Activated CD4-positive, alpha-beta T cell treated with anti-CD3 and anti-CD28 coated beads, Interleukin-2, amount 50 U/mL, for 1 hour (primary cell): ENCODE measurements around the gene DOCK6.
"Not testable (repeated sequence)": the region's sequence is repeated elsewhere in the genome, so short reads cannot be mapped to it uniquely, and the experiment has no call there.

Source experiments
- DNase-seq: peaks from one replicate; pipeline ENCODE4 v3.0.0-alpha.2; 2020

The DOCK6 gene

DNA sequence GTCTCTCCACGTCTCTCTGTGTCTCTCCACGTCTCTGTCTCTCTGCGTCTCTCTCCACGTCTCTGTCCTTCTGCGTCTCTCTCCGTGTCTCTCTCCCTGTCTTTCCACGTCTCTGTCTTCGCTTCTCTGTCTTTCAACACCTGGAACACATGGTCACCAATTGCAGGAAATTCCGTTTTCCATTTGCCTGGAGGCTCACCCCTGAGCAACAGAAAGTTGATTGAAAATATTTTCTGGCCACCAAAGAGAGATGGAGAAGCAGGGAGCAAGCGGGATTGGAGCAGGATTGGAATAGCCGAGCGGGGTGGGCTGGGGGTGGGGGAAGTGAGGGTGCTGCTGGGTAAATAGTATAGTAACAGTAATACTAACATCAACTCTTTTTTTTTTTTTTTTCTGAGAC lies 66.6 kb downstream of the DOCK6 start:
- DNase-seq = no peak

DNA sequence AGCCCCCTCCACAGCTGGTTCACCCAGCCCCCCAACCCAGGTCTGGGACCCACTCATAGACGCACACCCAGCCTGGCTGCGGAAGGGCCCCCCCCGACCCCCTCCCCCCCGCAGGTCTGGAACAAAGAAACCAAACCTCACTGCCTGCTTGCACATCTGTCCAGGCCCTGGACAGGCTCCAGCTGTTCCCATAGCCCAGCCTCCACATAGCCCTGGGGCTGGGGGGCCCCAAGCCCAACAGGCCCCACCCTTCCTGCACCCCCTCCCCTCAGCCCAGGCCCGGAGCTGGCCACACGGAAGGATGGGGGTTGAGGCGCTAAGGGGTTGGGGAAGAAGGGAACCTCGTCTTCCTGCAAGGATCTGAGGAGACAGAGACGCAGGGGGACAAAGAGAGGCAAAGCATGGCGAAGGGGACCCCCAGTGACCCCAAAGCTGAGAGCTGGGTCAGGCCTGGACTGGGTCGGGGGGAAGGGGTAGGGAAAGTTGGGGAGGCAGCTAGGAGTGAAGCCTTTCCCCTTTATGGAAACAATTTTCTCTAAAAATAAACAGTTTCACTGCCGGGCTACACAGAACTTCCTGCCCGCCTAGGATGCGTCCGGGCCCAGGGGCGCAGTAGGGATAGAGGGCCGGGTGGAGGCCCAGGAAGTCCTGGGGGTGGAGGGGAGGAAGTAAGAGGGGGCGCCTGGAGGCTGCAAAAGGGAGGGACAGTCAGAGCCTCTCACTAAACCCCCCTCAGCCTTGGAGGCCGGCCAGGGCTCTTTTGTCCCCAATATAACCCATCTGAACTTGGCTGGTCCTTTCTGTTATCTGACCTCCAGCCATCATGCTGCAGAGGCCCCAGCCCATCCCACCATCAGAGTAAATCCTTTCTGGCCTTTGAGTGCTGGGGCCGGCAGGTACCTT lies 67.4 kb downstream of the DOCK6 start:
- DNase-seq = no peak

DNA sequence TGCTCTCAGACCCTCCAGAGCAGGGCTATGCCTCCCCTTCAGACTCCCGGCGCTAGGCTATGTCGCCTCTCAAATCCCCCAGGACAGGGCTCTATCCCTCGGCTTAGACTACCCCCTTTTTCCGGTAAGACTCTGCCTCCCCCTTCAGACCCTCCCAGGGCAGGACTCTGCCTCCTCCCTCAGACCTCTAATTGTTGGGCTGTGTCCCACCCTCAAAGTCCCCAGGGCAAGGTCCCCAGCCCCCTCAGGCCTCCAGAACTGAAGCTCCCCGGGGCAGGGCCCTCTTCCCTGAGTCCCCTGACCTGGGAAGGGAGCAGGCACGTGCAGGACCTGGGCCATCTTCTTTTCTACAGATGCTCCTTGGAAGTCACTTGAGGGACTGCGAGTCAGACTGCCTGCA lies 68.2 kb downstream of the DOCK6 start:
- no peak for DNase-seq

DNA sequence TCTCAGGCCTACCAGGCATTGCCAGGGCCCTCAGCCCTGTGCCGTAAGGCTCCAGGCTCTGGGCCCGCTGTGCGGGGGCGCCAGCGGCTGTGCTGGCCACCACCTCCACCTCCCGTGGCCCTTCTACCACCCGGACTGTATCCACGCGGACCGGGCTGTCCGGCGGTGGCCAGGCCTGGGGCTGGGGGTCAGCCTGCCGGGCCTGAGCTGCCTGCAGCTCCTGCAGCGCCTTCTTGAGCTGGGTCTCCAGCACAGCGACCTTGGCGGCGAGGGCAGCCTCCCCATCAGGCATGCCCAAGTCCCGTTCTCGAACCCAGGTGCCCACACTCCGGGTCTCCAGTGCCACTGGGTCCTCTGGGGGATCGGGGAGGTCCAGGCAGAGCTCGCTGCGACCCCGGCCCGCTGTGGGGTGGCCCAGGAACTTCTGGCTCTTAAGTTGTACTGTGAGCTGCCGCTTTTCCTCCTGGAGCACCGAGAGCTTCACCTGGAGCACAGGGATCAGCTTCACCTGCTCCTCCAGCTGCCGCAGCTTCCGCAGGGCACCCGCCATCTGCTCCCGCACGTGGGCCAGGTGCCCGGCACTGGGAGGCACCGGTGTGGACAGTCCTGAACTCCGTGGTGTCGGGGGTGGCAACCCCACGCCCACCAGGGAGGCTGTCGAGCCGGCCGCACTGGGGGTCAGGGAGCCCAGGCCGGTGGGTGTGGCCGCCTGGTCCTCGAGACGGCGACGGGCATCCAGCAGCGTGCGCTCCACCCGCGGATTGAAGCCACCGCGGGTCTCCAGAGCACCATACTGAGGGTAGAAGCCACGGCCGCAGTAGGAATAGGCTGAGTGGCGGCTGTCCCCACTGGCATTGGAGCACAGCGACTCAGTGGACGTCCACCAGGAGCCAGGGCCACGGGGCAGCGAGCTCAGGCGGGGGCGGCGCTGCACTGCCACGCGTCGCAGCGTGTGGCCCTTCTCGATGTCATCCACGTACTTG lies 69.1 kb downstream of the DOCK6 start:
- DNase-seq = no peak

DNA sequence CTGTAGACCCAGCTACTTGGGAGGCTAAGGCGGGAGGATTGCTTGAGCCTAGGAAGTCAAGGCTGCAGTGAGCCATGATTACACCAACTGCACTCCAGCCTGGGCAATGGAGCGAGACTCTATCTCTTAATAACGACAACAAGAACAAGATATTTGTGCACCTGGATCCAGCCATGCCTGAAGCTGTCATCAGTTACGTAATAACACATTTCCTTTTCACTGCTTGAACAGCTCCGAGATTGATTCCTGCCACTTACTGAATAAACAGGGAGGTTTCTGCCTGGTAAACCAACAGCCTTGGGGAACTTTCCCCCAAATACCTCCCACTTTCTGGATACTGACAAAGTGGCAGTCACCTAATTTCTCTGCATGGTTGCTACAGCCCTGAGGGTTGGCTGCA lies 70.4 kb downstream of the DOCK6 start:
- DNase-seq = no peak

DNA sequence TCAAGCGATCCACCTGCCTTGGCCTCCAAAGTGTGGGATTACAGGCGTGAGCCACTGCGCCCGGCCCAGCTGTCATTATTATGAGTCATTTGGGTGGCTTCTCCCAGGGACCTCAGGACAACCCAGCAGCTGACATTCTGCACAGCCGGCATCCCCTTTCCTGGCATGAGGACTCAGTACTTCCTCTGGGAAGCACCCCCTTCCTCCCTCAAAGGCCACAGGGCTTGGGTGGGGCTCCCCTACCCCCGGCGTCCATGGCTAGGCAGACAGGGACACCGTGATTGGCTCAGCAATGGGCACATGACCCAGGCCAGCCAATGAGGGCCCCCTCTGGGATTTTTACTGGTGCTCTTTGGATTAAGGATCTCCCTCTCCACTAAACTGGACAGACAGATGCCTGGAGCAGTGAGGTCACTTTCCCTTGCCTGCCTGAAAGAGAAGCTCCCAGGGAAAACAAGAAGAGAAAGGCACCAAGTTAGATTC lies 71.0 kb downstream of the DOCK6 start:
- DNase-seq = no peak

DNA sequence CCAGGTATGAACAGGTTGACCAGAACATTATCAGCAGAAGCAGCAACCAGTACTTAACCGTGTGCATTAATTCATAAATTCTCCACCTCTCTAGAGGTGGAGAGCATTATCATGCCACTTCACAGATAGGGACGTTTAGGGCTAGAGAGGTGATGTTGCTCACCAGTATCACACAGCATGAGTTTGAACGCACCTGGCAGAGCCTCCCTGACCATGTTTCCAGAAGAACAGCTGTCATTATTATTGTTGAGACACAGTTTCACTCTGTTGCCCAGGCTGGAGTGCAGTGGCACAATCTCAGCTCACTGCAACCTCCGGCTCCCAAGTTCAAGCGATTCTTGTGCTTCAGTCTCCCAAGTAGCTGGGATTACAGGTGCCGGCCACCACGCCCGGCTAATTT lies 71.8 kb downstream of the DOCK6 start:
- DNase-seq = no peak

DNA sequence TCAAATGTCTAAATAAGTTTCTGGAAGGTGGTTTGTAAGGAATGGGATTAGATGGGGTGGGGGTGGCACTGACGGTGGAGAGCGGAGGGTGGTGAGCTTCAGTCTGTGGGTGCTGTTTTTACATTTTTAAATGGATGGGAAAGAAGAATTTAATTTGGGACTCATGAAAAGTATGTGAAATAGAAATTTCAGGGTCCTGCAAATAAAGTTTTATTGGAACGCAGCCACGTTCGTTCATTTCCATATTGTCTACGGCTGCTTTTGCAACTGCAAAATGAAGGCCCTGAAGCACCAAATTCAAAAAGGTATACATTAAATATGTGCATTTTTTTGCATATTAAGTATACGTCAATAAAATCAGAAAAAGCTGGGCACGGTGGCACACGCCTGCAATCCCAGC lies 74.9 kb downstream of the DOCK6 start:
- DNase-seq = no peak

DNA sequence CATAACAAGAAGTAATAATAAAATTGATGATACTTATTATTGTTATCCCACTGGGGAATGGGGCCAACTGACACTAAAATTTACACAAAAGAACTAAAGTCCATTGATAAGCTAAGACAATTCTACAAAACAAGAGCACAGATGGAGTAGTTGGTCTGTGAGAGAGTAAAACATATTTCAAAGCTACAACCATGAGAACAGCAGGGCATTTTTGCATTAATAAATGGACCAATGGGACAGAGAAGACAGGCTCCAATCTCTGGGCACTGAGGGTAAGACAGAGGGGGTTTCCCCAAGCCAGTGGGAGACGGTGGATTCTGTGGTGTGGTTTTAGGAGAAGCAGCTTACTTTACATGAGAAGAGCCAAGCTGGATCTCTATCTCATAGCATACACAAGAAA lies 79.3 kb downstream of the DOCK6 start:
- no peak for DNase-seq

DNA sequence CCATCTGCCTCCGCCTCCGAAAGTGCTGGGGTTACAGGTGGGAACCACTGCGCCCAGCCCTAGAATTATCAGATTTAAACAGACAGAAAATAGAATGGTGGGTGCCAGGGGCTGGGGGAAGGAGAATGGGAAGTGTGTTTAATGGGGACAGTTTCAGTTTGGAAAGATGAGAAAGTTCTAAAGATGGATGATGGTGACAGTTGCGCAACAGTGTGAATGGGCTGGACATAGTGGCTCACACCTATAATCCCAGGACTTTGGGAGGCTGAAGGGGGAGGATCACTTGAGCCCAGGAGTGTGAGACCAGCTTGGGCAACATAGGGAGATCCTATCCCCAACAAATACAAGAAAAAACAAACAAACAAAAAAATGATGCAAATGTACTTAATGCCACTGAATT lies 80.8 kb downstream of the DOCK6 start:
- no peak for DNase-seq

DNA sequence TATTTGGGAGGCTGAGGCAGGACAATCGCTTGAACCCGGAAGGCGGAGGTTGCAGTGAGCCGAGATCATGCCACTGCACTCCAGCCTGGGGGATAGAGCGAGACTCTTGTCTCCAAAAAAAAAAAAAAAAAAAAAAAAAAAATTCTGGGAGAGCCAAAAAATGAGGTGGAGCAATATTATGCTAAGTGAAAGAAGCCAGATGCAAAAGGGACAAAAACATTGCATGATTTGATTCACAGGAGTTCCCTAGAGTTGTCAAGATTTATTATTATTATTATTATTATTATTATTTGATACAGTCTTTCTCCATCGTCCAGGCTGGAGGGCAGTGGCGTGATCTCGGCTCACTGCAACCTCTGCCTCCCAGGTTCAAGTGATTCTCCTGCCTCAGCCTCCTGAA lies 81.3 kb downstream of the DOCK6 start:
- DNase-seq = not testable (repeated sequence)

DNA sequence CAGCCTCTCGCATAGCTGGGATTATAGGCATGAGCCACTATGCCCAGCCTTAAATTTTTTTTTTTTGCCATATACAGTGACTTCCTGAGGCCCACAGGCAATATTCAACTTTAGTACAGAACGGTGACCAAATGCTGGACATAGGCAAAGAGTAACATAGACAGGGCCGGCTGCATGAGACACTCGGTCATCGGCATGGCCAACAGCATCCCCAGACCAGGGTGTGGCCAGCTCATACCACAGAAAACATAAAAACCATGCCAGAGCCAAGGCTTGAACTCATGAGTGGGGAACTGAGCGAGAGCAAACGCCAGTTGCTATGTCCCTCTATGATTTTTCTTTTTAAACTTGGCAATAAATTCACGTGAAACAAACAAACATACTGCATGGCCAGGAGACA lies 82.0 kb downstream of the DOCK6 start:
- no peak for DNase-seq

DNA sequence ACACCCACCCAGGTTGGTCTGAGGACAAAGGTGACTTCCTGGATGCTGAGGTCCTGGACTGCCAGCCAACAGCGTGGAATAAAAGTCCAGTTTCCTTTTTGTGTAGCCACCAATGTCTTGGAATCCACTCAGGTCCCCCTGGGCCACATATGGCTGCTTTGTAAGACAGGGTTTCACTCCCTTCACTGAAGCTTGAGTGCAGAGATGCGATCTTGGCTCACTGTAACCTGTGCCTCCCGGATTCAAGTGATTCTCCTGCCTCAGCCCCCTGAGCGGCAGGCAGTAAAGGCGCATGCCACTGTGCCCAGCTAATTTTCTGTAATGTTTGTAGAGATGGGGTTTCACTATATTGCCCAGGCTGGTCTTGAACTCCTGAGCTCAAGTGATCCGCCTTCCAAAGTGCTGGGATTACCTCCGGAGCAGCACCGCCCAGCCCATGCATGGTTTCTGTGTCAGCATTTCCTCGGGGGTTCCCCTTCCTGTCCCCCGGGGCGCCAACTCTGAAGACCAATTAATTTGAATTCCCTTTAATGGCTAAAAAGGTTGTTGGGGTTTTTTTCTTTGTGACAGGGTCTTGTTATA lies 82.5 kb downstream of the DOCK6 start:
- no peak for DNase-seq

DNA sequence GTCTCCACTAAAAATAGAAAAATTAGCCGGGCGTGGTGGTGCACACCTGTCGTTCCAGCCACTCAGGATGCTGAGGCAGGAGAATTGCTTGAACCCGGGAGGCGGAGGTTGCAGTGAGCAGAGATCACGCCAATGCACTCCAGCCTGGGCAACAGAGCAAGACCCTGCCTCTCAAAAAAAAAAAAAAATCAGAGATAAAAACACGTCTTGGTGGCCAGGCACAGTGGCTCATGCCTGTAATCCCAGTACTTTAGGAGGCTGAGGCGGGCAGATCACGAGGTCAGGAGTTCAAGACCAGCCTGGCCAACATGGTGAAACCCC lies 83.2 kb downstream of the DOCK6 start:
- DNase-seq = not testable (repeated sequence)

DNA sequence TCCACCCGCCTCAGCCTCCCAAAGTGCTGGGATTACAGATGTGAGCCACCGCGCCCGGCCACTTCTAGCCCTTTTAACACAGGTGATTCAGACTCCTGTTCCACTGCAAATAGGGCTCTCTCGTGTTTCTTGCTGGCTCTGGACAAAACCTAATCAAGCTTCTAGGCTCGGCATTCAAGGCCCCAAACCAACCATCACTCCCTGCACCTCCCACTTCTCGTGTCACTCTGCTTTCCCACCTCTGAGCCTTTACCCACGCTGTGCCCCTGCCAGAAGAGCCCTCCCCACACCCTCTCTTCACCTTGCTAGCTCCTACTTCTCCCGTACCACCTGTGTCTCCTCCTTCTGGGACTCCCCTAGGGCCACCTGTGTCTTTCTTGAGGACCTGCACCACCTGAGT lies 84.7 kb downstream of the DOCK6 start:
- no peak for DNase-seq

DNA sequence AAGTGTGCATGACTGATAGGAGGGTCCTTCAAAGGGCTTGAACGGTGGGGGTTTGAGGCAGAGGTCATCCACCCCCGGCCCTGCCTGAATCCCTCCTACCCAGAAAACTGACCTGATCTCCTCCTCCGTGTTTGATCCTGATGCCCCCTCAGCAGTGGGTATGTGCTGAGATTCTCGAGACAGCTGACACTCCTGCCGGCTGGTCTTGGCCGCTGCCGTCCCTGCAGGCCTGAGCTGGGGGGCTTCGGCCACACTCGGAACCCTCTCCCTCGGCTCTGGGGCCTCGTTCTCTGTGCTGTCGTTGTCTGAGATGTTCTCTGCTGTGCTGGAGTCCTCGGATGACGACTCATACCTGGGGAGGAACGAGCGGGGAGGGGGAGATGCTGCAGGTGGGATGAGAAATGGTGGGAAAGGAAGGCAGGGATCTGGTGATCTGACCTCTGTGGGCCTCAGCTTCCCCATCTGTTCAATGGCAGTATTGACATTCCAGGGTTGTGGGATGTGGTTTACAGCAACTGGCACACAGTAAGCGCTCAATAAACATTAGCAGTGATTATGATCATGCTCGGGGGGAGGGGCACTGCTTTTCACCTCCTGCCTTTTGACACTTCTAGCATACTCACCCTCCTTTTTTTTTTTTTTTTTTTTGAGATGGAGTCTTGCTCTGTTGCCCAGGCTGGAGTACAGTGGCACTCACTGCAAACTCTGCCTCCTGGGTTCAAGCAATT lies 85.7 kb downstream of the DOCK6 start:
- no peak for DNase-seq

DNA sequence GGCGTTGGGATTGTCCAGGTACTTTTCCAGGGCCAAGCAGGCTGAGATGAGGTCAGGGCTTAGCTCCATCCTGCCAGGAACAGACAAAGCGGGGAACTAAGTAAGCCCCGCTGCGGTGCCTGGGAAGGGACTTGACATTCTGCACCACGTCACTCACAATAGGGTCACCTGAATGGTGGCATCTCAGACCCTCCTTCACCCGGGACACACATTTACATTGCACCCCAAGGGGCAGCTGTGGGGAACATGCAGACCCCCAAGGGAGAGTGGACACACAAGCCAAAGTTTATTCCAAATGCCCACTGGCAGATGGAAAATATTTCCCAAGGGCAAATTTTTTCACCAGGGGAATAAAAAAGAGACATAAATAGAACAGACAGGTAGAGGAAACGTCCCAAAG lies 86.4 kb downstream of the DOCK6 start:
- no peak for DNase-seq

DNA sequence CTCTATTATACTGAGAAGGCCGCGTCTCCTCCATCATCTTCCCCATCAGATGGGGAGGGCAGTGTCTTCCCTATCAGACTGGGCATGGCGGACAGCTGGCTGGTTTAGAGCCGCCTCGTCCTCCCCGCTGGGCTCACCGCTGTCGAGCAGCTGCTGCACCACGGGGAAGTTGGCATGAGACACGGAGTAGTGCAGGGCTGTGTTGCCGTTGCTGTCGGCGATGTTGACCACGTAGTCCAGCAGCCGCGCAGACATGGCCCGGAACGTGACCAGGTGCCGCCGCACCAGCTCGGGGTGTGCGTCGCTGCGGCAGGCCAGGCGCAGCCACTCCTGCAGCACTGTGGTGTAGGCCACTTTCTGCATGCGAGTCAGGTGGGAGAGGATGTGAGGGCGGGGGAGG lies 88.0 kb downstream of the DOCK6 start:
- no peak for DNase-seq

DNA sequence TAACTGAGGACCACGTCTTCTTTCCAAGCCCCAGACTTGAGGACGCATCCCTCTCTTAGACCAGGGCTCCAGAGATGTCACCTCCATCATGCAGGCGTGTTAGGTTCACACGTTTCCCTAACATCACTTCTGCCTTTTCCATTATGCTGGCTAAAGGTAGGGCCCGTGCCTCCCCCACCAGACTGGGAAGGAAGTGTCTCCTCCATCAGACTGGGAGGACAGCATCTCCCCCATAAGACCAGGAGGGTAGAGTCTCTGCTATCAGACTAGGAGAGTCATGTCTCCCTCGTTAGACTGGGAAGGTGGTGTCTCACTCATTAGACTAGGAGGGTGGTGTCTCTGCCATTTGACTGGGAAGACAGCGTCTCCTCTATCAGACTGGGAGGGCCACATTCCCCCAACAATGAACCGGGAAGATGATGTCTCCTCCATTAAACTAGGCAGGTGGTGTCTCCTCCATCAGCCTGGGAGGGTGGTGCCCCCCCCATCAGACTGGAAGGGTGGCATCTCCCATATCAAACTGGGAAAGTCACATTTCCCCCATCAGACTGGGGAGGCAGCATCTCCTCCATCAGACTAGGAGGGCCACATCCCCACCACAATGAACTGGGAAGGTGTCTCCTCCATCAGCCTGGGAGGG lies 88.7 kb downstream of the DOCK6 start:
- DNase-seq = no peak

DNA sequence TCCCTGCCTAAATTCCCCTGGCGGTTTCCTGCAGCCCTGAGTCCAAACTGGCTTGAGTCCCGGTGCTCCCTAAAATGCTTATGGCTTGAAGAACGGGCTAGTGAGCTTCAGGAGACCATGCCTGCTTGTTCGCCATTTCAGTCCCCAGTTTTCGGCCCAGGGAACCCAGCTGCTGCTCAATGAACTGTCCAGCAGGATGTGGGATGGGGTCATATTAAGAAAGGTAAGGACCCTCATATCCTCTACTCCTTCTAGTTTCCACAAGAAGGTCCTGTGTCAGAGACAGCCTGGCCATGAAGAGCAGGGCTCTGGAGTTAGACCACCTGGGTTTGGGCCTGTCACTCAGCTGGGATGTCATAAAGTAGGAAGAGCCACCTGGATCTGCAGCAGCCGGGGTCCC lies 89.7 kb downstream of the DOCK6 start:
- no peak for DNase-seq

DNA sequence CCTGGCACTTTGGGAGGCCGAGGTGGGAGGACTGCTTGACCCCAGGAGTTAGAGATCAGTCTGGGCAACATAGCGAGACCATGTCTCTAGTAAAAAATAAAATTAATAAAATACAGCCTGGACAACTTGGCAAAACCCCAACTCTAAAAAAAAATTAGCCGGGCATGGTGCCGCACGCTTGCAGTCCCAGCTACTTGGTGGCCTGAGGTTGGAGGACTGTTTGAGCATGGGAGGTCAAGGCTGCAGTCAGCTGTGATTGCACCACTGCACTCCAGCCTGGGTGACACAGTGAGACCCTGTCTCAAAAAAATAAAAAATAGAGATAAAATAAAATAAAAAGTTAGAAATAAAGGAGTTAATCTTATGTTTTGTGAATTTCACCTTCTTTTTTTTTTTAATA lies 91.2 kb downstream of the DOCK6 start:
- DNase-seq = no peak
